ENCODE results near the gene FOXJ1.
A peak's percentile ranks its signal among the peaks of the same experiment; 100 is the strongest.
"Not testable (repeated sequence)": the region's sequence is repeated elsewhere in the genome, so short reads cannot be mapped to it uniquely, and the experiment has no call there.

Gene FOXJ1, protein sequence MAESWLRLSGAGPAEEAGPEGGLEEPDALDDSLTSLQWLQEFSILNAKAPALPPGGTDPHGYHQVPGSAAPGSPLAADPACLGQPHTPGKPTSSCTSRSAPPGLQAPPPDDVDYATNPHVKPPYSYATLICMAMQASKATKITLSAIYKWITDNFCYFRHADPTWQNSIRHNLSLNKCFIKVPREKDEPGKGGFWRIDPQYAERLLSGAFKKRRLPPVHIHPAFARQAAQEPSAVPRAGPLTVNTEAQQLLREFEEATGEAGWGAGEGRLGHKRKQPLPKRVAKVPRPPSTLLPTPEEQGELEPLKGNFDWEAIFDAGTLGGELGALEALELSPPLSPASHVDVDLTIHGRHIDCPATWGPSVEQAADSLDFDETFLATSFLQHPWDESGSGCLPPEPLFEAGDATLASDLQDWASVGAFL

DNA sequence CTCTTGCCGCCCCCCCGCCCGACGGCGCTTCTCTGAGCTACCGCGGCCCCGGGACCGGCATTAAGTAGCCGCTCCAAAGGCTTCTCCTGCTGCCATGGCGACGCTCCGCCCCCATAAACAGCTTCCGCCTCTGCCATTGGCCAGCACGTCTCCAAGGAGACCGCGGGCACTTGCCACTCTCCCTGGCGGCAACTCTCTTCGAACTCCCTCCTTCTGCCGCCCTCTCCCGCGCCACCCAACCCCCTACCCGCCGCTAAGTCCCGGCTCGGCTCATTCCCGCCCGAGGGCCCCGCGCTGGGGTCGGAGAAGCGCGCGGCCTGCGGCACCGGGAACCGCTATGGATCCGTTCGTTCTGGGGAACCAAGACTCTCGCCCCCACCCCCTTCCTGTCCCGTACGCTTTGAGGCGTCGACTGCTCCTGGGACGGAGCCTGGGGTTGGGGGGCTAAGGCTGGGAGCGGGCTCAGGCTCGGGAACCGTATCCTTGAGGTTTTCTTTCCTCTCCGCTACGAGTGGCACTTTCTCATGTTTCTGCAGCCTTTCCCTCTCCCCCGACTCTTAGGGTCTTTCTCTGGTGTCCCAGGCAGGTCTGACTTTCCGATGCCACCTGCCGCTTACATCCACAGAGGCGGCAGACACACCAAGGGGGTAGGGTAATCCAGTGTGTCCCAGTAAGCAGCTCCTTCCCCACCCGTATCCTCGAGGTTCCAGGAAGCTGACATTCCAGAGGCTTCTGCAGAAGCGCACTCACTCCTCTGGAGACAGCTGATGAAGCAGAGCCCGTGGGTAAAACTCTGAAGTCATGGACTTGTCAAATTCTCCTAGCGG is at the start of gene FOXJ1:
Gene FOXJ1 (minus strand): TSS at position 34 of the 827 bp plus-strand sequence. CDS start 850 bp downstream, outside the sequence.
- Histone ChIP-seq H3K9ac (ENCODE audit: low read length in 5 of 5) (peak within 1 kb of the TSS in 4 of 5 donors; percentile 3 to 76 (median 66)), H3K27ac (ENCODE audit: low read depth, low read length) (no peak within 1 kb of the TSS), H3K36me3 (ENCODE audit: control insufficient read depth in 5 of 5, insufficient read depth in 5 of 5, low read length in 5 of 5) (peaks cover 0 to 9% (median 7%) of the 10 kb centered on the region in 5 donors), H3K9me3 (ENCODE audit: control insufficient read depth in 5 of 5, low read length in 5 of 5) (no peaks in the 10 kb centered on the region), H3K27me3 (ENCODE audit: control insufficient read depth in 5 of 5, insufficient read depth in 4 of 5, low read length in 5 of 5) (peaks cover 21 to 44% (median 38%) of the 10 kb centered on the region in 5 donors), H3K4me3 (ENCODE audit: low read depth in 1 of 5, low read length in 5 of 5) (peak within 1 kb of the TSS; percentile 56 to 69 (median 61)), H3K4me1 (ENCODE audit: control insufficient read depth in 5 of 5, insufficient read depth in 5 of 5, low read length in 5 of 5) (peaks cover 2 to 74% (median 64%) of the 10 kb centered on the region in 5 donors)

DNA sequence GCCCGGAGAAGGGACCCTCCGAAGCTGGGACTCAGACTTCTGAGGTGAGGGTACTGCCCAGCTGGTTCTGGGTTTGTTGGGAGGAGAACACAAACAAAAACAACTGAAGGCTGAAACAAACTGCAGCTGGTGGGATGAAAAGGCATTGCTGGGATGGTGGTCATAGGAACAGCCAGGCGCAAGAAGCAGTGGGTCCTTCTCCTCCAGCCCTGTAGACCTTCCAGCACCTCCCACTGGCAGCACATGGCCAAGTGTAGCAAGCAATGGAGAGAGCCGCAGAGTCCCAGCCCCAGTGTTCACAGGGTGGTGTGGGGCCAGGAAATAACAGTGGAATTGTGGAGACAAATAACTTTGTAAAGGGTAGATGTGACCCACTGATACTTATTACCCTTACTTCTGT is 48.7 kb upstream of the FOXJ1 start:
- Histone ChIP-seq H3K27me3 (ENCODE audit: control insufficient read depth in 5 of 5, insufficient read depth in 4 of 5, low read length in 5 of 5) (no peaks in the 10 kb centered on the region), H3K9me3 (ENCODE audit: control insufficient read depth in 5 of 5, low read length in 5 of 5) (no peaks in the 10 kb centered on the region), H3K36me3 (ENCODE audit: control insufficient read depth in 5 of 5, insufficient read depth in 5 of 5, low read length in 5 of 5) (no peaks in the 10 kb centered on the region), H3K9ac (ENCODE audit: low read length in 5 of 5) (no peak overlapping the region), H3K4me1 (ENCODE audit: control insufficient read depth in 5 of 5, insufficient read depth in 5 of 5, low read length in 5 of 5) (peaks cover 0 to 7% (median 3%) of the 10 kb centered on the region in 5 donors), H3K27ac (ENCODE audit: low read depth, low read length) (no peak overlapping the region), H3K4me3 (ENCODE audit: low read depth in 1 of 5, low read length in 5 of 5) (no peak overlapping the region)

DNA sequence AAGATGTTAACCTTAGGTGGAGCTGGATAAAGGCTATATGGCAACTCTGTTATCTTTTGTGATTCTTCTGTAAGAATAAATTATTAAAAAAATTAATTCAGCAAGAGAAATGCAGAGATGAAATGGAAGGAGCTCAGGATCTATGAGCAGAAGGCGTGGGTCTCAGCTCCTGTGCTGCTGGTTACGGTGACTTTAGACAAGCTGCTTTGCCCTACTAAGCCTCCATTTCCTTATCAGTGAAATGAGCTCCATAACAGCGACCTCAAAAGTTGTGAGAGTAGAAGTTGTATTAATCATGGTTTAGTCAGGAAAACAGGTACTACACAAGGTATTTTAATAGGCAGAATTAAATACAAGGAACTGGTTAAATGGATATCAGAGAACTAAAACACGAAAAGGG is 48.2 kb upstream of the FOXJ1 start:
- no peak overlapping the region for H3K9ac ChIP-seq (ENCODE audit: low read length in 5 of 5)
- no peaks in the 10 kb centered on the region for H3K9me3 ChIP-seq (ENCODE audit: control insufficient read depth in 5 of 5, low read length in 5 of 5)
- H3K4me1 ChIP-seq (ENCODE audit: control insufficient read depth in 5 of 5, insufficient read depth in 5 of 5, low read length in 5 of 5): peaks cover 0 to 7% (median 3%) of the 10 kb centered on the region in 5 donors
- no peaks in the 10 kb centered on the region for H3K36me3 ChIP-seq (ENCODE audit: control insufficient read depth in 5 of 5, insufficient read depth in 5 of 5, low read length in 5 of 5)
- no peak overlapping the region for H3K4me3 ChIP-seq (ENCODE audit: low read depth in 1 of 5, low read length in 5 of 5)
- no peak overlapping the region for H3K27ac ChIP-seq (ENCODE audit: low read depth, low read length)
- no peaks in the 10 kb centered on the region for H3K27me3 ChIP-seq (ENCODE audit: control insufficient read depth in 5 of 5, insufficient read depth in 4 of 5, low read length in 5 of 5)

DNA sequence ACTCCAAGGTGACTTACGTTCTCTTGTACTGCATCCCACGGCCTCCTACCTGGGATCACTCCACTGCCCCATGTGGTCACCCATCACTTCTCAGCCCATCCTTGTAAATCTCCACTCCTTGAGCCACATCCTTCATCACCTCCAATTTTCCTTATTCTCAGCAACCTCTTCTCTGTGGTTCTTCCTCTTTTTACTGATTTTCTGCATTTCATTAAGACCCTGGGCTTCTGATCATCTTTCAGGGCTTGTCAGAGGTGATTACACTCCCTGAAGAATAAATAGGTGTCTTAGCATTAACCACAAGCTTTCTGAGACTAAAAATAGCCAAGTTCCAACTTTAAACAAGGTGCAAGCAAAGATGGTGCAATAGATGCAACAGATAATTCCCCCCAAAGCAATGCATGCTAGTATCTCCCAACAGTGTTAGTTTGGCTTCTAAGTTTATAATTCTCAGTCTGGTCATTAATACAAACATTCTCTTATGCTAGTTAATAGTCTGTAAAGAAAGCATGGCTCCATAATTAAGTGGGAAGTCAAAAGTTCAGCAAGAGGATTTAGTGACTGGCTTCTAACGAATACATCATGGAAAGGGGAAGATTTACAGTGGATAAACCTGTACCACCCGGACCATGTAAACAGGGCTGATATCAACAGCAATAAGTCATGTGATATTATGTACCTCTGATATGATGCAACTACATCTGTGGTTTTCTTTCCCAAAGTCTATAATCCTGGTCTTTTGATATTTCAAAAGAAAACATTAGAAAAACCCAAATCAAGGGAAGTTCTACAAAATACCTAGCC is 47.4 kb upstream of the FOXJ1 start:
- Histone ChIP-seq H3K9ac (ENCODE audit: low read length in 5 of 5) (no peak overlapping the region), H3K4me3 (ENCODE audit: low read depth in 1 of 5, low read length in 5 of 5) (no peak overlapping the region), H3K27me3 (ENCODE audit: control insufficient read depth in 5 of 5, insufficient read depth in 4 of 5, low read length in 5 of 5) (no peaks in the 10 kb centered on the region), H3K36me3 (ENCODE audit: control insufficient read depth in 5 of 5, insufficient read depth in 5 of 5, low read length in 5 of 5) (no peaks in the 10 kb centered on the region), H3K27ac (ENCODE audit: low read depth, low read length) (no peak overlapping the region), H3K4me1 (ENCODE audit: control insufficient read depth in 5 of 5, insufficient read depth in 5 of 5, low read length in 5 of 5) (peaks cover 0 to 7% (median 3%) of the 10 kb centered on the region in 5 donors), H3K9me3 (ENCODE audit: control insufficient read depth in 5 of 5, low read length in 5 of 5) (no peaks in the 10 kb centered on the region)

DNA sequence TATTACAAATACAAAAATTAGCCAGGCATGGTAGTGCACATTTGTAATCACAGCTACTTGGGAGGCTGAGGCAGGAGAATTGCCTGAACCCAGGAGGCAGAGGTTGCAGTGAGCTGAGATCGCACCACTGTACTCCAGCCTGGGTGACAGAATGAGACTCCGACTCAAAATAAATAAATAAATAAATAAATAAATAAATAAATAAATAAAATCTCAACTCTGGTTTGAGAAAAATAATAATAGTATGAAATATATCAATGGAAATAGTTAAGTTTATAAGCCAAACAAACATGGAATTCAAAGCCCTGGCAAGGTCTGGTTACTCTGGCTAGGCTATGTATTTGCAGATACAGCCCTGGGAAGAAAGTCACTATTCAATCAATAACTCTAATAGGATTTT is 45.7 kb upstream of the FOXJ1 start:
- H3K27me3 ChIP-seq (ENCODE audit: control insufficient read depth in 5 of 5, insufficient read depth in 4 of 5, low read length in 5 of 5); H3K9me3 ChIP-seq (ENCODE audit: control insufficient read depth in 5 of 5, low read length in 5 of 5); H3K36me3 ChIP-seq (ENCODE audit: control insufficient read depth in 5 of 5, insufficient read depth in 5 of 5, low read length in 5 of 5); H3K4me3 ChIP-seq (ENCODE audit: low read depth in 1 of 5, low read length in 5 of 5); H3K4me1 ChIP-seq (ENCODE audit: control insufficient read depth in 5 of 5, insufficient read depth in 5 of 5, low read length in 5 of 5); H3K9ac ChIP-seq (ENCODE audit: low read length in 5 of 5); H3K27ac ChIP-seq (ENCODE audit: low read depth, low read length): not testable (repeated sequence)

DNA sequence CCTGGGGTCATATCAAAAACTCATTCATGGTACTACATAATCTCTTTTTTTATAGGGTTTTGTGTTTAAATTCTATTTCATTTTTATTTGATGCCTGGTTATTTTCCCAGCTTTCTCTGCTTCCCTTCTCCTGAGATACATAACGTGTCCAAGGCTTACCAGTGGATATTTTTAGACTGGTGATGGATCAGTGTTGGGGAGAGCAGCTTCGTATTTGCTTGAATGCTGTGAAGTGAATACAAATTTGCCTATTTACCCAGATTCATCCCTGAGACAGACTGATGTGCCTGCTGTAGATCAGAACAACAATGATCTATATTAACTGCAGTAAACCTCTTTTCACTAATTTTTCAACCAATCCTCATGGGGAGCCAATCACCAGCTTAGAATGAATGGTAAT is 43.2 kb upstream of the FOXJ1 start:
- Histone ChIP-seq H3K27ac (ENCODE audit: low read depth, low read length) (no peak overlapping the region), H3K27me3 (ENCODE audit: control insufficient read depth in 5 of 5, insufficient read depth in 4 of 5, low read length in 5 of 5) (no peaks in the 10 kb centered on the region), H3K36me3 (ENCODE audit: control insufficient read depth in 5 of 5, insufficient read depth in 5 of 5, low read length in 5 of 5) (no peaks in the 10 kb centered on the region), H3K9ac (ENCODE audit: low read length in 5 of 5) (no peak overlapping the region), H3K9me3 (ENCODE audit: control insufficient read depth in 5 of 5, low read length in 5 of 5) (no peaks in the 10 kb centered on the region), H3K4me1 (ENCODE audit: control insufficient read depth in 5 of 5, insufficient read depth in 5 of 5, low read length in 5 of 5) (peaks cover 0 to 7% (median 0%) of the 10 kb centered on the region in 5 donors), H3K4me3 (ENCODE audit: low read depth in 1 of 5, low read length in 5 of 5) (no peak overlapping the region)

DNA sequence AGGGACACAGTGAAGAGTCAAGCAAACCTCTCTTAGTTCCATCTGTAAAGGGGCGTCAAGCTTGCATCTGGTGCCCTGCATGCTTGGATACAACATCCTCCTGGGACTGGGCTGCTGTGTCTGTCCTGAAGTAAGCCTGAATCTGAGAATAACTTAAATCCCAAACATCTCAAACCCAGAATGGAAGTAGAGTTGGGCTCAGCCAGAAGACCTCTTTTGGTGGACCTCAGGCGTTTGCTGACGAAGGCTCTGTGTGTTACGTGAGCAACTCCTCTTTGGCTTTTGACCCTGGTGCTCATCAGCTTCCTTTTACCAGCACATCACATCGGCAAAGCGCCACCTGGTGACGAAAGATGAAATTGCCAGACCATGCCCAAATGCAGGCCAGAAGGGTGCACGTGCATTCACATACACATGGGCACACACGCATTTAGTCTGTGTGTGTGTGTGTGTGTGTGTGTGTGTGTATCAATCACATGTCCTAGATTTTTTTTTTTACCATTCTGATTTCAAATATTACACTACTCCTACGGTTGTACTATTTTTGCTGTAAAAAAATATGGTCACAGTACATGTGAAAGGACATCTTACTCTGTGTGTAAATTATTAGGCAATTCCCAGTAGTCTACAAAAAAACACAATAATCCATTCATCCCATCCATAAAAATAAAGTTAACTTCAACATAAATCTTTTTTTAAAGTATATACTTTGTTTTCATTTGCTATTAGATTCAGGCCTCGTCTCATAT is 41.1 kb upstream of the FOXJ1 start:
- Histone ChIP-seq H3K4me3 (ENCODE audit: low read depth in 1 of 5, low read length in 5 of 5) (no peak overlapping the region), H3K27me3 (ENCODE audit: control insufficient read depth in 5 of 5, insufficient read depth in 4 of 5, low read length in 5 of 5) (no peaks in the 10 kb centered on the region), H3K9ac (ENCODE audit: low read length in 5 of 5) (no peak overlapping the region), H3K27ac (ENCODE audit: low read depth, low read length) (no peak overlapping the region), H3K36me3 (ENCODE audit: control insufficient read depth in 5 of 5, insufficient read depth in 5 of 5, low read length in 5 of 5) (no peaks in the 10 kb centered on the region), H3K9me3 (ENCODE audit: control insufficient read depth in 5 of 5, low read length in 5 of 5) (no peaks in the 10 kb centered on the region), H3K4me1 (ENCODE audit: control insufficient read depth in 5 of 5, insufficient read depth in 5 of 5, low read length in 5 of 5) (peaks cover 0 to 7% (median 0%) of the 10 kb centered on the region in 5 donors)

DNA sequence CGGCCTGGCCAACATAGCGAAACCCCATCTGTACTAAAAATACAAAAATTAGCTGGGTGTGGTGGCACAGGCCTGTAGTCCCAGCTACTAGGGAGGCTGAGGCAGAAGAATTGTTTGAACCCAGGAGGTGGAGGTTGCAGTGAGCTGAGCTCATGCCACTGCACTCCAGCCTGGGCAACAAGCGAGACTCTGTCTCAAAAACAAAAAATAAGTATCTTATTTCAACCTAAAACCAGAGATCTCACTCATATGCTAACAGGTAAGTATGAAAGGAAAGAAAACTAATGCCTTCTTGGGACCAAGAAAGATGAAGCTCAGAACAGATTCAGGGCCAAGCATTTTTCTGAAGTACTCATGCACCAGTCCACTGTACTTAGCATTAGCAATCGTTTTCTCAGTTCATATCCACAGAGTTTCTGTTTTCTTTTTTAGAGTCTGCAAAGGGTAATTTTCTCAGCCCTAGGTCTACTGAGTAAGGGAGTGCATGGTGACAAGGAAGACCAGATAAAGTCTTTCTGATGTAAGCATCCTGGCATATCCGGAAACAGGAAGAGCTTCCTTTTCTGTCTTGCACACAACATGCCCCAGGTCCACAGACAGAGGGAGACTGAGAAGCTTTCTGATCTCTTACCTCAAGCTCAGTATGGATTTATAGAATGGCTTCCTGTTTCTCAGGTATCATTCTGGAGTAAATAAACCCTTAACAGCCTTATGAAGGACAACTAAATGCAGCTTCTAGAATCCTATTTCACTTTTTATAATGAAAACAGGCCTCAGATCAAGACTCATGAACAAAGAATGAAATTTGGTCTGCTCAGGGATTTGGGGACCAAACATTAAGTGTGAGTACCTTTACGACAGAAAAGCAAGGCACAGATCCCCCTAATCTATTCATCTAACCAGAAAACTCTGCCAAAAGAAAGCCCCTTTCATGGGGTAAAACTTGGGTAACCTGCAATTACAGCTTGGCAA is 38.7 kb upstream of the FOXJ1 start:
- Histone ChIP-seq H3K4me3 (ENCODE audit: low read depth in 1 of 5, low read length in 5 of 5) (no peak overlapping the region), H3K9ac (ENCODE audit: low read length in 5 of 5) (no peak overlapping the region), H3K9me3 (ENCODE audit: control insufficient read depth in 5 of 5, low read length in 5 of 5) (no peaks in the 10 kb centered on the region), H3K27me3 (ENCODE audit: control insufficient read depth in 5 of 5, insufficient read depth in 4 of 5, low read length in 5 of 5) (no peaks in the 10 kb centered on the region), H3K27ac (ENCODE audit: low read depth, low read length) (no peak overlapping the region), H3K36me3 (ENCODE audit: control insufficient read depth in 5 of 5, insufficient read depth in 5 of 5, low read length in 5 of 5) (no peaks in the 10 kb centered on the region), H3K4me1 (ENCODE audit: control insufficient read depth in 5 of 5, insufficient read depth in 5 of 5, low read length in 5 of 5) (peaks cover 0 to 7% (median 0%) of the 10 kb centered on the region in 5 donors)

Measured in subcutaneous abdominal adipose tissue (tissue), 5 donors.